IMR-90 (cell line): ENCODE data around the gene BACE1. TPM values are rescaled to one million over a fixed set of nuclear protein-coding genes. Genes with fewer than 3 reads are reported as not detected.

Experiments
- ATAC-seq: fragments of 200-7000 bp; cut with Tn5 transposase; 2 replicates; pipeline ENCODE4 v1.9.1; 2020; ENCODE audit warnings: low read depth, mild to moderate bottlenecking, moderate library complexity
- BruUV-seq: library from RNA; stranded (reverse); fragments of 400-500 nt; replicated peaks from 2 replicates; lab custom pipeline; 2021; lab: Mats Ljungman, UMichigan
- CTCF ChIA-PET: fragments of 300-600 bp; formaldehyde crosslinking; extraction: SDS; loops from one replicate; lab custom pipeline; 2021; ENCODE audit warnings: antibody characterized with exemption; lab: Yijun Ruan, JAX
- POLR2A ChIA-PET: fragments of 300-600 bp; sonication (Branson Sonifier 250); formaldehyde crosslinking; loops from one replicate; lab custom pipeline; 2022; ENCODE audit warnings: antibody characterized with exemption; ENCODE audit not compliant: unreplicated experiment; lab: Charles Lee
- DNase-seq: peaks from one replicate; pipeline ENCODE4 v3.0.0; 2013
- H2AFZ ChIP-seq: replicated peaks from 2 replicates; pipeline ENCODE3; 2013; ENCODE audit warnings: low read length, mild to moderate bottlenecking; ENCODE audit not compliant: poor library complexity
- H2AK5ac ChIP-seq: 2 replicates; pipeline ENCODE4 v1.6.1; 2013; ENCODE audit warnings: low read depth, low read length, inconsistent platforms
- H2AK9ac ChIP-seq: replicated peaks from 2 replicates; pipeline ENCODE3; 2013; ENCODE audit warnings: mild to moderate bottlenecking, low read depth, low read length, moderate library complexity; ENCODE audit not compliant: poor library complexity
- H2BK120ac ChIP-seq: 2 replicates; pipeline ENCODE4 v1.6.1; 2013; ENCODE audit warnings: low read depth, low read length, inconsistent platforms
- H2BK15ac ChIP-seq: 3 replicates; pipeline ENCODE4 v1.6.1; 2013; ENCODE audit warnings: low read depth, low read length, inconsistent platforms
- H2BK20ac ChIP-seq: 2 replicates; pipeline ENCODE4 v1.6.1; 2013; ENCODE audit warnings: low read depth, mild to moderate bottlenecking, inconsistent platforms, low read length, moderate library complexity
- H2BK5ac ChIP-seq: 2 replicates; pipeline ENCODE4 v1.6.1; 2013; ENCODE audit warnings: mild to moderate bottlenecking, low read depth, low read length, inconsistent platforms; ENCODE audit not compliant: poor library complexity, severe bottlenecking
- H3K14ac ChIP-seq: replicated peaks from 2 replicates; pipeline ENCODE4 v1.6.1; 2013; ENCODE audit warnings: low read depth, low read length, inconsistent platforms
- H3K18ac ChIP-seq: 2 replicates; pipeline ENCODE4 v1.6.1; 2013; ENCODE audit warnings: low read depth, low read length, control low read depth
- H3K23ac ChIP-seq: 2 replicates; pipeline ENCODE4 v1.6.1; 2013; ENCODE audit warnings: low read depth, low read length, inconsistent platforms
- H3K27ac ChIP-seq: 2 replicates; pipeline ENCODE4 v1.5.1; 2013; ENCODE audit warnings: mild to moderate bottlenecking, control low read depth, low read length; ENCODE audit not compliant: insufficient read depth
- H3K27me3 ChIP-seq: 2 replicates; pipeline ENCODE4 v1.6.1; 2013; ENCODE audit warnings: low read length; ENCODE audit not compliant: control insufficient read depth, insufficient read depth
- H3K36me3 ChIP-seq: 2 replicates; pipeline ENCODE4 v1.6.1; 2013; ENCODE audit warnings: low read length, mixed read lengths; ENCODE audit not compliant: control insufficient read depth, insufficient read depth
- H3K4ac ChIP-seq: 2 replicates; pipeline ENCODE4 v1.6.1; 2013; ENCODE audit warnings: low read depth, low read length, inconsistent platforms
- H3K4me1 ChIP-seq: 2 replicates; pipeline ENCODE4 v1.6.1; 2013; ENCODE audit warnings: low read length, mixed read lengths; ENCODE audit not compliant: control insufficient read depth, insufficient read depth
- H3K4me2 ChIP-seq: 2 replicates; pipeline ENCODE4 v1.6.1; 2013; ENCODE audit warnings: low read depth, mild to moderate bottlenecking, control low read depth, low read length, moderate library complexity
- H3K4me3 ChIP-seq: 2 replicates; pipeline ENCODE4 v1.5.1; 2013; ENCODE audit warnings: low read depth, mild to moderate bottlenecking, control low read depth, low read length, moderate library complexity; ENCODE audit not compliant: insufficient read depth
- H3K56ac ChIP-seq: 2 replicates; pipeline ENCODE4 v1.6.1; 2013; ENCODE audit warnings: low read length, inconsistent platforms; ENCODE audit not compliant: insufficient read depth; ENCODE audit errors: extremely low read depth
- H3K79me1 ChIP-seq, 2 experiments: 2 replicates each; pipeline ENCODE4 v1.6.1; 2013; ENCODE audit warnings: low read length in 2 of 2, inconsistent platforms in 1 of 2, low read depth in 1 of 2
- H3K9ac ChIP-seq: 2 replicates; pipeline ENCODE4 v1.6.1; 2013; ENCODE audit warnings: low read depth, low read length, control low read depth
- H3K9me1 ChIP-seq: 2 replicates; pipeline ENCODE4 v1.6.1; 2013; ENCODE audit warnings: low read length, inconsistent platforms; ENCODE audit not compliant: insufficient read depth
- H3K9me3 ChIP-seq: 2 replicates; pipeline ENCODE4 v1.6.1; 2013; ENCODE audit warnings: low read length; ENCODE audit not compliant: control insufficient read depth, insufficient read depth
- H4K20me1 ChIP-seq: 2 replicates; pipeline ENCODE4 v1.6.1; 2013; ENCODE audit warnings: low read length, inconsistent platforms; ENCODE audit not compliant: insufficient read depth
- H4K5ac ChIP-seq: 2 replicates; pipeline ENCODE4 v1.6.1; 2013; ENCODE audit warnings: mild to moderate bottlenecking, low read depth, low read length, control low read depth
- H4K8ac ChIP-seq, 2 experiments: 2 replicates each; pipeline ENCODE4 v1.6.1; 2013; ENCODE audit warnings: low read depth in 2 of 2, low read length in 2 of 2, control low read depth in 1 of 2, inconsistent platforms in 1 of 2
- H4K91ac ChIP-seq: 2 replicates; pipeline ENCODE4 v1.6.1; 2013; ENCODE audit warnings: low read depth, low read length, inconsistent platforms; ENCODE audit not compliant: insufficient read depth
- POLR2A ChIP-seq: IDR thresholded peaks from 2 replicates; pipeline ENCODE4 v1.6.1; 2012; ENCODE audit warnings: mild to moderate bottlenecking, low read depth, low read length
- WGBS, 2 experiments: methylation state at CpG; one replicate each; pipeline versions ENCODE4 v1.1.5 to v1.1.7; 2013; ENCODE audit warnings: missing lambda C conversion rate in 2 of 2; ENCODE audit not compliant: insufficient read length in 1 of 2; ENCODE audit errors: extremely low coverage in 2 of 2; 5-methylcytosine and 5-hydroxymethylcytosine counted together
- dilution Hi-C: fragments of 300-500 bp; cut with HindIII; formaldehyde crosslinking; loops from one replicate; pipeline ENCODE4 v1.14.3; 2018; ENCODE audit warnings: low sequenced_read_pairs; ENCODE audit not compliant: unreplicated experiment
- in situ Hi-C: fragments of 300-500 bp; cut with MboI; formaldehyde crosslinking; loops from 3 replicates; pipeline ENCODE4 v1.14.3; 2019; ENCODE audit warnings: low sequenced_read_pairs, inconsistent platforms, mixed read lengths
- intact Hi-C: fragments of 100-400 bp; cut with micrococcal nuclease; formaldehyde crosslinking; loops from 2 replicates; pipeline ENCODE4 v1.10.0; 2022
- polyA plus RNA-seq, 3 experiments: library from polyadenylated mRNA; depleted of rRNA; stranded (reverse); fragments of >200 nt; gene quantifications; 2 replicates each; pipeline ENCODE4 v1.2.3, GENCODE V29; 2012; ENCODE audit warnings: low replicate concordance in 1 of 3
- total RNA-seq: library from RNA; depleted of rRNA; stranded (reverse); fragments of >200 nt; gene quantifications from 2 replicates; pipeline ENCODE4 v1.2.3, GENCODE V29; 2012
- TF ChIP-seq, protein P1 (sequence below): fragments of 150-350 bp; IDR thresholded peaks from 2 replicates; pipeline ENCODE4 v1.6.1; 2017; ENCODE audit warnings: mild to moderate bottlenecking, antibody characterized with exemption, low read length, low read depth

BACE1 gene
- total and polyA plus RNA-seq, 2 of the 4 experiments (the other 2 are of a cell fraction) = 27.6 to 50.6 TPM

DNA sequence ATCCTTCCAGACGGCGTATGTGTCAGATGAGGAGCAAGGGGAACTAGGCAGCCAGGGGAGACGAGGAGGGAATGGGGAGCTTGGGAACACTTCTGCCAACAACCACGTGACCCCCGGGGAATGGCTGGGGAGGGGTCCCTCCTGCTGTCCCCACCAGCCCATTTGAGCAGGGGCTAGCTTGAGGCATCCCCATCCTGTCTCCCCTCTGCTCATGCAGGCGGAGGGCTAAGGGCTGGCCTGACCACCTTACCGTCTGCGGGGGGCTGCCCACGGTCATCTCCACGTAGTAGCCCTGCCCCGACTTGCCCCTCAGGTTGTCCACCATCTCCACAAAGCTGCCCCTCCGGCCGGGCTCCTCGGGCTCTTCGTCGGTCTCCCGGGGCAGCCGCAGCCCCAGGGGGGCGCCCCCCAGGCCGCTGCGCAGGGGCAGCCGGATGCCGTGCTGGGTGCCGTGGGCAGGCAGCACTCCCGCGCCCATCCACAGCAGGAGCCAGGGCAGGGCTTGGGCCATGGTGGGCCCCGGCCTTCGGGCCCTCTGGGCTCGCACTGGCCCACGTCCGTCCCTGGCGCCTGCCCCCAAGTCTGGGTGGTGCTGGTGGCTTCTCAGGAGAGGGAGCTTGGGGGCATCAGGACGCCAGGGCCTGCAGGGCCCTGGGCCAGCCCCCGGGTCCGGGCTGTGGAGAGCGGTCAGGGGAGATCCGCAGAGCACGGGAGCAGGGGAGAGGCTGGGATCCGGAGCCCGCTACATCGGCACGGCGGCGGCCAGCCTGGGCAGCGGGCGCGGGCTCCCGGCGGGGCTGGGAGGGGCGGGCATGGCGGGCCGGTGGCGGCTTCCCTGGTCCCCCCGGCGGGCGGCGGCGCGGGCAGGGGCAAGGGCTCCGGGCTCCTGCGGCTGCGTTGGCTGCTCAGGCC lies 515 bp downstream of the BACE1 start:
- H2BK120ac ChIP-seq = peak overlapping the region; percentile 47
- H2AK9ac ChIP-seq = peak overlapping the region; percentile 98
- peak overlapping the region; percentile 91 for H3K9ac ChIP-seq
- peak overlapping the region; percentile 64 for H3K14ac ChIP-seq
- H2AFZ ChIP-seq = peak overlapping the region; percentile 91
- H3K9me3 ChIP-seq = no peaks in the 10 kb centered on the region
- H3K4me1 ChIP-seq = peaks cover 11% of the 10 kb centered on the region
- H3K56ac ChIP-seq = peak overlapping the region; percentile 43
- intact Hi-C loops = loop anchor here (1.0 kb wide), 2 partner anchors 76 to 83 kb away; partner anchors contain the start of genes PCSK7 and RNF214
- 0% methylated on average over 47 of the region's 62 CpGs; no CpG with 5 or more reads in 1 of the 2 experiments for WGBS, 2 experiments
- no peak overlapping the region for H2BK20ac ChIP-seq
- POLR2A ChIA-PET = no interaction called here
- H3K4me2 ChIP-seq = peak overlapping the region; percentile 99
- no peak for DNase-seq
- H3K27me3 ChIP-seq = no peaks in the 10 kb centered on the region
- peak overlapping the region; percentile 24; the same call in 1 of the 2 replicates for H4K91ac ChIP-seq
- peak overlapping the region; percentile 56; the same call in 1 of the 2 replicates for H4K5ac ChIP-seq
- peaks cover 9% of the 10 kb centered on the region; the same call in 1 of the 2 replicates for H3K9me1 ChIP-seq
- ATAC-seq = peak; percentile 55
- peak overlapping the region; percentile 39 for H3K23ac ChIP-seq
- H4K20me1 ChIP-seq = peaks cover 12% of the 10 kb centered on the region
- peaks cover 29 to 48% of the 10 kb centered on the region in 2 experiments for H3K79me1 ChIP-seq
- peak overlapping the region; percentile 56 for H3K4me3 ChIP-seq
- BruUV-seq = no TSS peak
- H2BK15ac ChIP-seq = no peak overlapping the region
- H4K8ac ChIP-seq = peak overlapping the region; percentile 42 to 52; a peak in 3 of 4 replicates
- TF ChIP-seq, protein P1, sequence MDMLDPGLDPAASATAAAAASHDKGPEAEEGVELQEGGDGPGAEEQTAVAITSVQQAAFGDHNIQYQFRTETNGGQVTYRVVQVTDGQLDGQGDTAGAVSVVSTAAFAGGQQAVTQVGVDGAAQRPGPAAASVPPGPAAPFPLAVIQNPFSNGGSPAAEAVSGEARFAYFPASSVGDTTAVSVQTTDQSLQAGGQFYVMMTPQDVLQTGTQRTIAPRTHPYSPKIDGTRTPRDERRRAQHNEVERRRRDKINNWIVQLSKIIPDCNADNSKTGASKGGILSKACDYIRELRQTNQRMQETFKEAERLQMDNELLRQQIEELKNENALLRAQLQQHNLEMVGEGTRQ = peak; percentile 62; the same call in 1 of the 2 replicates
- TF ChIP-seq POLR2A = no peak
- peak overlapping the region; percentile 73 for H3K27ac ChIP-seq
- in situ Hi-C loops = loop anchor here (5.0 kb wide), 1 partner anchor 78 kb away; no protein-coding TSS in a partner anchor
- CTCF ChIA-PET = interaction anchor here (0.6 to 1.0 kb wide), 3 partner anchors 9 to 42 kb away, joined by 3 read pairs; no protein-coding TSS in a partner anchor
- H3K18ac ChIP-seq = no peak overlapping the region
- dilution Hi-C loops = no loop called here
- H2AK5ac ChIP-seq = peak overlapping the region; percentile 87
- H3K36me3 ChIP-seq = no peaks in the 10 kb centered on the region
- H3K4ac ChIP-seq = peak overlapping the region; percentile 31
- H2BK5ac ChIP-seq = peak overlapping the region; percentile 21
